Thoracic aorta (tissue), 2 donors: Measurements from ENCODE around the gene KIR2DL4. TPM values are rescaled to one million over a fixed set of nuclear protein-coding genes. Genes with fewer than 3 reads are reported as not detected.
A peak's percentile ranks its signal among the peaks of the same experiment; 100 is the strongest.

Experiments
- ATAC-seq: fragments of 150-250 bp; one replicate; pipeline ENCODE4 v1.8.0; 2017; ENCODE audit warnings: low read depth; ENCODE audit not compliant: insufficient number of reproducible peaks, low FRiP score
- DNase-seq: peaks from one replicate; pipeline ENCODE4 v3.0.0-alpha.2; 2020; ENCODE audit warnings: low spot score
- H3K27ac ChIP-seq, 2 donors: fragments of 200-600 bp; sonication (generic); 1 replicate in 1 of 2; 2 replicates in 1 of 2; pipeline ENCODE4 v1.5.1; 2016; ENCODE audit warnings: mild to moderate bottlenecking in 2 of 2, moderate library complexity in 2 of 2
- H3K27me3 ChIP-seq: fragments of 200-600 bp; sonication (generic); replicated peaks from 2 replicates; pipeline ENCODE4 v1.6.0; 2016; ENCODE audit warnings: mild to moderate bottlenecking; ENCODE audit not compliant: insufficient read depth
- H3K36me3 ChIP-seq: fragments of 200-600 bp; sonication (generic); one replicate; pipeline ENCODE4 v1.5.1; 2016
- H3K4me1 ChIP-seq, 2 donors: fragments of 200-600 bp; sonication (generic); 1 replicate in 1 of 2; 2 replicates in 1 of 2; pipeline versions ENCODE4 v1.5.1 to v1.6.0; 2016; ENCODE audit warnings: low read depth in 2 of 2, mild to moderate bottlenecking in 1 of 2; ENCODE audit not compliant: control insufficient read depth in 1 of 2
- H3K4me3 ChIP-seq: fragments of 200-600 bp; sonication (generic); 2 replicates; pipeline ENCODE4 v1.5.1; 2016; ENCODE audit warnings: mild to moderate bottlenecking
- H3K9me3 ChIP-seq: fragments of 200-600 bp; sonication (generic); 2 replicates; pipeline ENCODE4 v1.5.1; 2016
- CTCF ChIP-seq: fragments of 200-600 bp; sonication (generic); IDR thresholded peaks from one replicate; pipeline ENCODE4 v1.5.1; 2019; ENCODE audit warnings: antibody characterized with exemption
- total RNA-seq, 2 donors: library from RNA; depleted of rRNA; stranded (reverse); fragments of >200 nt; gene quantifications; one replicate each; pipeline versions ENCODE4 v1.1.0 to v1.2.3, GENCODE V29; 2016

Gene KIR2DL4
- total RNA-seq, 2 donors from 2014 or later, result 0.54 TPM; not detected in 1

DNA sequence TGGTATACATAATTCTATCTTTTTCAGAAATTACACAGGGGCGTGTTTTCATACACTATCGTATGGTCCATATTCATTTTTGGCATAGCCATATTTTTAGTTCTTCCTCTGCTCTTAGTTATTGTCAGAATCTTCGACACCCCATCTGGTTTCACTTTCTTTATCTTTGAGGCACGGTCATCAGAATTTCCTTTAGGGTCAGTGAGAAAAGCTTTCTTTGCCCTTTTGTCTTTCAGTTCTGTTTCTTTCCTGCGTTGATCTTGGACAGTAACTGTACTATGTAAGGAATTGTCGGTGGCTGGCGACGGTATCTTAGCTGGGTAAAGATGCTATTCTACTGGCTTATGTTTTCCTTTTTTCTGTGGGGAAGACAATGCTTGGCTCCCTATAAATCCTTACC lies 10.6 kb upstream of the KIR2DL4 start:
- DNase-seq (no peak), ATAC-seq (no peak)
- Histone ChIP-seq H3K27me3 (no peaks in the 10 kb centered on the region), H3K4me1 (no peaks in the 10 kb centered on the region), H3K9me3 (no peaks in the 10 kb centered on the region), H3K4me3 (peak overlapping the region; percentile 54), H3K36me3 (no peaks in the 10 kb centered on the region), H3K27ac (no peak overlapping the region)
- no peak for TF ChIP-seq CTCF

GRCh38 chr19:54795758-54796157 lies 7.7 kb upstream of the KIR2DL4 start:
- no peaks in the 10 kb centered on the region for H3K27me3 ChIP-seq
- H3K4me3 ChIP-seq, result no peak overlapping the region
- no peak for DNase-seq

DNA sequence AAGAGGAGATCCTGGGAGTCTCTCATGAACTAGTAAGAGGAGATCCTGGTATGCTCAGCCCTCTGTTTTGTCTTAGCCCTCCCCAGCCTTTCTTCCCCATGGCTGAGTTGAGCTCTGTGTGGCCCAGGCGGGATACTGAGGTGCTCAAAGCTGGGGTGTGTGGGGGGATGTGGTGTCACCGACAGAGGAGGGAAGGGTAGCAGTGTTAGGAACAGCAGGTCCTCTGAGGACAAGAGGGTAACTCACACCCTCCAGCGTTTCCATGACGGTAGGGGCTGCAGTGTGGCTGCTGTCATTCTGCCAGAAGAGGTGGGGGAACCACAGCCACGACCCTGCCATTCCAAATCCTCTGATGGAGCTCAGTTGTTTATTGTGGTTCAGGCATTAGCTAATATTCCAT lies 691 bp downstream of the KIR2DL4 start:
- no peaks in the 10 kb centered on the region for H3K9me3 ChIP-seq
- H3K27ac ChIP-seq, result no peak overlapping the region
- ATAC-seq (no peak), DNase-seq (no peak)
- no peaks in the 10 kb centered on the region for H3K27me3 ChIP-seq
- no peaks in the 10 kb centered on the region for H3K4me1 ChIP-seq
- H3K36me3 ChIP-seq, result no peaks in the 10 kb centered on the region
- H3K4me3 ChIP-seq, result no peak overlapping the region
- TF ChIP-seq CTCF, result no peak

More at GRCh38 chr19:54795758-54796157, 7.7 kb upstream of the KIR2DL4 start:
- TF ChIP-seq CTCF, result no peak
- H3K4me1 ChIP-seq, result no peaks in the 10 kb centered on the region
- ATAC-seq, result no peak
- no peaks in the 10 kb centered on the region for H3K36me3 ChIP-seq
- H3K9me3 ChIP-seq, result no peaks in the 10 kb centered on the region
- H3K27ac ChIP-seq, result no peak overlapping the region

DNA sequence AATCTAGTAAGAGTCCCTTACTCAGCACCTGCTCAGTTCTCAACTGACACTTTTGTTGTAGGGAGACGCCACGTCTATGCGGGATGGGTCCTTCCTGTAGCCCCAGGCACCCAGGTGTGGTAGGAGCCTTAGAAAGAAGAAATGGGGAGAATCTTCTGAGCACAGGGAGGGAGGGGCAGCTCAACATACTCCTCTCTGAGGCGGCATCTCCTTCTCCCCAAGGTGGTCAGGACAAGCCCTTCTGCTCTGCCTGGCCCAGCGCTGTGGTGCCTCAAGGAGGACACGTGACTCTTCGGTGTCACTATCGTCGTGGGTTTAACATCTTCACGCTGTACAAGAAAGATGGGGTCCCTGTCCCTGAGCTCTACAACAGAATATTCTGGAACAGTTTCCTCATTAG lies 1.2 kb downstream of the KIR2DL4 start:
- no peak overlapping the region for H3K4me3 ChIP-seq
- no peaks in the 10 kb centered on the region for H3K36me3 ChIP-seq
- H3K27ac ChIP-seq, result no peak overlapping the region
- H3K4me1 ChIP-seq, result no peaks in the 10 kb centered on the region
- DNase-seq, result no peak
- H3K9me3 ChIP-seq, result no peaks in the 10 kb centered on the region
- H3K27me3 ChIP-seq, result no peaks in the 10 kb centered on the region
- ATAC-seq, result no peak
- no peak for TF ChIP-seq CTCF

- H3K36me3 ChIP-seq, result no peaks in the 10 kb centered on the region
- no peaks in the 10 kb centered on the region for H3K27me3 ChIP-seq
- no peaks in the 10 kb centered on the region for H3K4me1 ChIP-seq
- no peak for TF ChIP-seq CTCF
- no peak overlapping the region for H3K4me3 ChIP-seq
- no peak for DNase-seq
- H3K27ac ChIP-seq, result no peak overlapping the region
- ATAC-seq, result no peak
- H3K9me3 ChIP-seq, result no peaks in the 10 kb centered on the region
These were observed 2.5 kb downstream of the KIR2DL4 start for GRCh38 chr19:54805665-54806515.
